Measurements from ENCODE around the gene FES.

DNA sequence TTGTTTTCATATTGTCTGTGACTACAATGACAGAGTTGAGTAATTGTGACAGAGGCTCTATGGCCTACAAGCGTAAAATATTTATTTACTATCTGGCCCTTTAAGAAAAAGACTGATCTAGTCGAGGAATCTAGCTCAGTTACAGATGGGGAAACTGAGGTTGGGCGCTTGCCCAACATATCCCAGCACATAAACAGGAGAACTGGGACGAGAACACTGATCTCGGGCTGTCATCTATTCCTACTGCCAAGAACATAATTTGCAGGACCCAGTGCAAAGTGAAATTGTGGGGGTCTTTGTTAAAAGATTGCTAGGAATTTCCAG lies 1.9 kb downstream of the FES start:
- TF ChIP-seq POLR2A (IDR thresholded peaks at IDR 0.05; ENCODE audit: low read length) (no peak), EHMT2 (IDR thresholded peaks at IDR 0.05; ENCODE audit: low read depth) (no peak), RFX5 (IDR thresholded peaks at IDR 0.05) (no peak), HDAC2 (IDR thresholded peaks at IDR 0.05) (no peak), EP300 (IDR thresholded peaks at IDR 0.05) (no peak), CHD4 (IDR thresholded peaks at IDR 0.05; ENCODE audit: borderline replicate concordance) (no peak), ESRRA (IDR thresholded peaks at IDR 0.05; ENCODE audit: borderline replicate concordance, low read length) (no peak), CHD2 (IDR thresholded peaks at IDR 0.05; ENCODE audit: low read length, partially characterized antibody) (no peak)
- TF ChIP-seq, protein P1, sequence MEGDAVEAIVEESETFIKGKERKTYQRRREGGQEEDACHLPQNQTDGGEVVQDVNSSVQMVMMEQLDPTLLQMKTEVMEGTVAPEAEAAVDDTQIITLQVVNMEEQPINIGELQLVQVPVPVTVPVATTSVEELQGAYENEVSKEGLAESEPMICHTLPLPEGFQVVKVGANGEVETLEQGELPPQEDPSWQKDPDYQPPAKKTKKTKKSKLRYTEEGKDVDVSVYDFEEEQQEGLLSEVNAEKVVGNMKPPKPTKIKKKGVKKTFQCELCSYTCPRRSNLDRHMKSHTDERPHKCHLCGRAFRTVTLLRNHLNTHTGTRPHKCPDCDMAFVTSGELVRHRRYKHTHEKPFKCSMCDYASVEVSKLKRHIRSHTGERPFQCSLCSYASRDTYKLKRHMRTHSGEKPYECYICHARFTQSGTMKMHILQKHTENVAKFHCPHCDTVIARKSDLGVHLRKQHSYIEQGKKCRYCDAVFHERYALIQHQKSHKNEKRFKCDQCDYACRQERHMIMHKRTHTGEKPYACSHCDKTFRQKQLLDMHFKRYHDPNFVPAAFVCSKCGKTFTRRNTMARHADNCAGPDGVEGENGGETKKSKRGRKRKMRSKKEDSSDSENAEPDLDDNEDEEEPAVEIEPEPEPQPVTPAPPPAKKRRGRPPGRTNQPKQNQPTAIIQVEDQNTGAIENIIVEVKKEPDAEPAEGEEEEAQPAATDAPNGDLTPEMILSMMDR (IDR thresholded peaks at IDR 0.05), result peak; percentile 24; the same call in 1 of the 3 replicates
- TF ChIP-seq, protein P2, sequence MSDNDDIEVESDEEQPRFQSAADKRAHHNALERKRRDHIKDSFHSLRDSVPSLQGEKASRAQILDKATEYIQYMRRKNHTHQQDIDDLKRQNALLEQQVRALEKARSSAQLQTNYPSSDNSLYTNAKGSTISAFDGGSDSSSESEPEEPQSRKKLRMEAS (IDR thresholded peaks at IDR 0.05), result no peak
- TF ChIP-seq, protein P3, sequence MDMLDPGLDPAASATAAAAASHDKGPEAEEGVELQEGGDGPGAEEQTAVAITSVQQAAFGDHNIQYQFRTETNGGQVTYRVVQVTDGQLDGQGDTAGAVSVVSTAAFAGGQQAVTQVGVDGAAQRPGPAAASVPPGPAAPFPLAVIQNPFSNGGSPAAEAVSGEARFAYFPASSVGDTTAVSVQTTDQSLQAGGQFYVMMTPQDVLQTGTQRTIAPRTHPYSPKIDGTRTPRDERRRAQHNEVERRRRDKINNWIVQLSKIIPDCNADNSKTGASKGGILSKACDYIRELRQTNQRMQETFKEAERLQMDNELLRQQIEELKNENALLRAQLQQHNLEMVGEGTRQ (IDR thresholded peaks at IDR 0.05), result no peak
